ENCODE results near the gene PLD5.
"Not testable (repeated sequence)": the region's sequence is repeated elsewhere in the genome, so short reads cannot be mapped to it uniquely, and the experiment has no call there.

PLD5 gene

DNA sequence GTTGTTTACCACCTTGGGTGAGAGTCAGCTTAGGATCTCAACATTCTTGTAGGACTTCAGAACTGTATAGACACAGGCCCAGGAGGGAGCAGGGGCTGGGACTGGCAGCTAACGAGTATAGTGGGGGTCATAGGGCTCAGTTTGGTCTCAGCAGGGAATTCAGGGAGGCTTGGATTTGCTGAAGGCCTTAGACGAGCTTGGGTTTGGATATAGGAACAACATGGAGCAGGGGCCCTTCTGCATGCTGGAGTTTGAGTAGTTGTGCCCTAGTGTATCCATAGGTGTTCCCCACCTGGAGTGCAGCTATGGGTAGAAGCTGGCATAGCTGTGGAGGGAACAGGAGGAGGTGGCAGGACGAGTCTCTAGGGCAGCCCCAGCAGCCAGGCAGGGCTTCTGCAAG is 462.2 kb downstream of the PLD5 start:
- Histone ChIP-seq H3K27me3 (ENCODE audit: insufficient read depth, low read length) (no peaks in the 10 kb centered on the region), H3K14ac (ENCODE audit: low read length) (no peak overlapping the region), H3K79me2 (ENCODE audit: control insufficient read depth, insufficient read depth, low read length, poor library complexity) (no peaks in the 10 kb centered on the region), H3K79me1 (ENCODE audit: low read length) (no peaks in the 10 kb centered on the region), H3K4me2 (ENCODE audit: low read length) (no peak overlapping the region), H3K9me3 (ENCODE audit: insufficient read depth, low read depth, low read length) (peaks cover 4% of the 10 kb centered on the region), H4K8ac (ENCODE audit: low read depth, low read length) (no peak overlapping the region), H3K27ac (ENCODE audit: low read depth, low read length) (no peak overlapping the region), H3K23ac (ENCODE audit: low read length) (no peak overlapping the region), H3K4ac (ENCODE audit: low read depth, low read length) (no peak overlapping the region), H3K4me3 (ENCODE audit: low read depth, low read length) (no peak overlapping the region), H2AK5ac (ENCODE audit: low read length) (no peak overlapping the region), H3K18ac (ENCODE audit: low read length) (no peak overlapping the region), H2BK120ac (ENCODE audit: insufficient read depth, low read length, poor library complexity) (no peak overlapping the region), H2BK12ac (ENCODE audit: low read length) (no peak overlapping the region), H4K91ac (ENCODE audit: low read depth, low read length) (no peak overlapping the region), H4K12ac (ENCODE audit: low read depth, low read length) (no peak overlapping the region), H2AFZ (ENCODE audit: insufficient read depth, low read length, poor library complexity) (no peak overlapping the region), H3K9ac (ENCODE audit: low read length) (no peak overlapping the region), H2BK5ac (ENCODE audit: low read depth, low read length, poor library complexity) (no peak overlapping the region), H3K36me3 (ENCODE audit: control insufficient read depth in 1 of 2, insufficient read depth in 2 of 2, low read length in 2 of 2) (no peaks in the 10 kb centered on the region), H3K4me1 (ENCODE audit: control insufficient read depth in 1 of 2, insufficient read depth in 2 of 2, low read length in 2 of 2) (no peaks in the 10 kb centered on the region)
- DNase-seq: no peak
- WGBS (ENCODE audit: extremely low coverage, insufficient coverage, insufficient read length): no CpG with 5 or more reads among the region's 3 CpGs

DNA sequence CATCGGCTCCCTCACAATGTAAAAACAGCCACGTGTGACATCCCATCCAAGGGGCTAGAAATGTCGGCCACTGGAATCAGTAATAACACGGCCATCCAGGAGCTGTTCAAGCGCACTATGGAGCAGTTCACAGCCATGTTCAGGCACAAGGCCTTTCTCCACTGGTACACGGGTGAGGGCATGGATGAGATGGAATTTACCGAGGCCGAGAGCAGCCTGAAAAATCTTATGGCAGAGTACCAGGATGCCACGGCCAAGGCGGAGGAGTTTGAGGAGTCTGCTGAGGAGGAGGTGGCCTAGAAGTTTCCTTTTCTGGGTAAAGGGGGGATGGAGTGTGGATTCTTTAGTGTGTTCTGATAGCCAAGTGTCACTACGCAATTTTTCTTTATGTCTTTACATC is 464.5 kb downstream of the PLD5 start:
- H2BK120ac ChIP-seq (ENCODE audit: insufficient read depth, low read length, poor library complexity): no peak overlapping the region

DNA sequence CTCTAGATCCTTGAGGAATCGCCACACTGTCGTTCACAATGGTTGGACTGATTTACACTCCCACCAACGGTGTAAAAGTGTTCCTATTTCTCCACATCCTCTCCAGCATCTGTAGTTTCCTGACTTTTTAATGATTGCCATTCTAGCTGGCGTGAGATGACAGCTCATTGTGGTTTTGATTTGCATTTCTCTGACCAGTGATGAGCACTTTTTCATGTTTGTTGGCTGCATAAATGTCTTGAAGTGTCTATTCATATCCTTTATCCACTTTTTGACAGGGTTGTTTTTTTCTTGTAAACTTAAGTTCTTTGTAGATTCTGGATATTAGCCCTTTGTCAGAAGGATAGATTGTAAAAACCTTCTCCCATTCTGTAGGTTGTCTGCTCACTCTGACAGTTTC is 465.9 kb downstream of the PLD5 start:
- H3K9me3 ChIP-seq (ENCODE audit: insufficient read depth, low read depth, low read length); H3K27ac ChIP-seq (ENCODE audit: low read depth, low read length); H2AFZ ChIP-seq (ENCODE audit: insufficient read depth, low read length, poor library complexity); H3K9ac ChIP-seq (ENCODE audit: low read length); H3K36me3 ChIP-seq (ENCODE audit: control insufficient read depth in 1 of 2, insufficient read depth in 2 of 2, low read length in 2 of 2); H3K23ac ChIP-seq (ENCODE audit: low read length); H3K79me2 ChIP-seq (ENCODE audit: control insufficient read depth, insufficient read depth, low read length, poor library complexity); H3K4me1 ChIP-seq (ENCODE audit: control insufficient read depth in 1 of 2, insufficient read depth in 2 of 2, low read length in 2 of 2); H4K91ac ChIP-seq (ENCODE audit: low read depth, low read length); H2AK5ac ChIP-seq (ENCODE audit: low read length); H3K4ac ChIP-seq (ENCODE audit: low read depth, low read length); H2BK5ac ChIP-seq (ENCODE audit: low read depth, low read length, poor library complexity); H3K14ac ChIP-seq (ENCODE audit: low read length); H3K79me1 ChIP-seq (ENCODE audit: low read length); H4K8ac ChIP-seq (ENCODE audit: low read depth, low read length); H3K18ac ChIP-seq (ENCODE audit: low read length); H3K4me2 ChIP-seq (ENCODE audit: low read length); DNase-seq; H3K27me3 ChIP-seq (ENCODE audit: insufficient read depth, low read length); H2BK120ac ChIP-seq (ENCODE audit: insufficient read depth, low read length, poor library complexity); H4K12ac ChIP-seq (ENCODE audit: low read depth, low read length); H3K4me3 ChIP-seq (ENCODE audit: low read depth, low read length); H2BK12ac ChIP-seq (ENCODE audit: low read length): not testable (repeated sequence)
- no CpG with 5 or more reads among the region's 4 CpGs for WGBS (ENCODE audit: extremely low coverage, insufficient coverage, insufficient read length)

More for the DNA sequence above, 464.5 kb downstream of the PLD5 start:
- no peak overlapping the region for H2BK12ac ChIP-seq (ENCODE audit: low read length)
- no peaks in the 10 kb centered on the region for H3K4me1 ChIP-seq (ENCODE audit: control insufficient read depth in 1 of 2, insufficient read depth in 2 of 2, low read length in 2 of 2)
- H3K27me3 ChIP-seq (ENCODE audit: insufficient read depth, low read length): no peaks in the 10 kb centered on the region
- peaks cover 4% of the 10 kb centered on the region for H3K9me3 ChIP-seq (ENCODE audit: insufficient read depth, low read depth, low read length)
- no peak overlapping the region for H3K4me3 ChIP-seq (ENCODE audit: low read depth, low read length)
- no CpG with 5 or more reads among the region's 11 CpGs for WGBS (ENCODE audit: extremely low coverage, insufficient coverage, insufficient read length)
- H2AK5ac ChIP-seq (ENCODE audit: low read length): no peak overlapping the region
- no peak overlapping the region for H3K4me2 ChIP-seq (ENCODE audit: low read length)
- no peaks in the 10 kb centered on the region for H3K79me1 ChIP-seq (ENCODE audit: low read length)
- no peak overlapping the region for H3K18ac ChIP-seq (ENCODE audit: low read length)
- no peak overlapping the region for H3K14ac ChIP-seq (ENCODE audit: low read length)
- no peak overlapping the region for H4K8ac ChIP-seq (ENCODE audit: low read depth, low read length)
- no peak for DNase-seq
- no peak overlapping the region for H4K12ac ChIP-seq (ENCODE audit: low read depth, low read length)
- H3K27ac ChIP-seq (ENCODE audit: low read depth, low read length): no peak overlapping the region
- H2BK5ac ChIP-seq (ENCODE audit: low read depth, low read length, poor library complexity): no peak overlapping the region
- no peaks in the 10 kb centered on the region for H3K36me3 ChIP-seq (ENCODE audit: control insufficient read depth in 1 of 2, insufficient read depth in 2 of 2, low read length in 2 of 2)
- H2AFZ ChIP-seq (ENCODE audit: insufficient read depth, low read length, poor library complexity): no peak overlapping the region
- no peak overlapping the region for H3K4ac ChIP-seq (ENCODE audit: low read depth, low read length)
- no peak overlapping the region for H4K91ac ChIP-seq (ENCODE audit: low read depth, low read length)
- no peak overlapping the region for H3K9ac ChIP-seq (ENCODE audit: low read length)
- H3K23ac ChIP-seq (ENCODE audit: low read length): no peak overlapping the region
- no peaks in the 10 kb centered on the region for H3K79me2 ChIP-seq (ENCODE audit: control insufficient read depth, insufficient read depth, low read length, poor library complexity)

DNA sequence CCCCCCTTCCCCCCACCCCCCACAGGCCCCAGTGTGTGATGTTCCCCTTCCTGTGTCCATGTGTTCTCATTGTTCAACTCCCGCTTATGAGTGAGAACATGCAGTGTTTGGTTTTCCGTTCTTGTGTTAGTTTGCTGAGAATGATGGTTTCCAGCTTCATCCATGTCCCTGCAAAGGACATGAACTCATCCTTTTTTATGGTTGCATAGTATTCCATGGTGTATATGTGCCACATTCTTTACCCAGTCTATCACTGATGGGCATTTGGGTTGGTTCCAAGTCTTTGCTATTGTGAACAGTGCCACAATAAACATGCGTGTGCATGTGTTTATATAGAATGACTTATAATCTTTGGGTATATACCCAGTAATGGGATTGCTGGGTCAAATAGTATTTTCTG is 466.3 kb downstream of the PLD5 start:
- no CpG with 5 or more reads among the region's 3 CpGs for WGBS (ENCODE audit: extremely low coverage, insufficient coverage, insufficient read length)
- not testable (repeated sequence) for H4K8ac ChIP-seq (ENCODE audit: low read depth, low read length); H3K79me1 ChIP-seq (ENCODE audit: low read length); H3K14ac ChIP-seq (ENCODE audit: low read length); H3K27ac ChIP-seq (ENCODE audit: low read depth, low read length); H3K27me3 ChIP-seq (ENCODE audit: insufficient read depth, low read length); DNase-seq; H2AFZ ChIP-seq (ENCODE audit: insufficient read depth, low read length, poor library complexity); H3K18ac ChIP-seq (ENCODE audit: low read length); H3K36me3 ChIP-seq (ENCODE audit: control insufficient read depth in 1 of 2, insufficient read depth in 2 of 2, low read length in 2 of 2); H4K12ac ChIP-seq (ENCODE audit: low read depth, low read length); H2BK5ac ChIP-seq (ENCODE audit: low read depth, low read length, poor library complexity); H3K4me3 ChIP-seq (ENCODE audit: low read depth, low read length); H4K91ac ChIP-seq (ENCODE audit: low read depth, low read length); H3K23ac ChIP-seq (ENCODE audit: low read length); H3K9ac ChIP-seq (ENCODE audit: low read length); H3K4me1 ChIP-seq (ENCODE audit: control insufficient read depth in 1 of 2, insufficient read depth in 2 of 2, low read length in 2 of 2); H2BK120ac ChIP-seq (ENCODE audit: insufficient read depth, low read length, poor library complexity); H2BK12ac ChIP-seq (ENCODE audit: low read length); H3K4ac ChIP-seq (ENCODE audit: low read depth, low read length); H3K9me3 ChIP-seq (ENCODE audit: insufficient read depth, low read depth, low read length); H3K79me2 ChIP-seq (ENCODE audit: control insufficient read depth, insufficient read depth, low read length, poor library complexity); H3K4me2 ChIP-seq (ENCODE audit: low read length); H2AK5ac ChIP-seq (ENCODE audit: low read length)
